Endothelial cell (in vitro differentiated cells): ENCODE results near the gene HMBS. TPM values are rescaled to one million over a fixed set of nuclear protein-coding genes. Genes with fewer than 3 reads are reported as not detected.

Experiments
- DNase-seq: peaks from one replicate; pipeline ENCODE4 v3.0.0; 2021; ENCODE audit warnings: low spot score
- H3K27ac Mint-ChIP-seq: one replicate; pipeline ENCODE4 v1.8.0; 2021; ENCODE audit warnings: mixed read lengths, inconsistent platforms; ENCODE audit not compliant: unreplicated experiment
- H3K27me3 Mint-ChIP-seq: one replicate; pipeline ENCODE4 v1.8.0; 2021; ENCODE audit warnings: mild to moderate bottlenecking, moderate library complexity, mixed read lengths, inconsistent platforms; ENCODE audit not compliant: unreplicated experiment
- H3K36me3 Mint-ChIP-seq: one replicate; pipeline ENCODE4 v1.8.0; 2021; ENCODE audit warnings: mild to moderate bottlenecking, low read depth, mixed read lengths, inconsistent platforms; ENCODE audit not compliant: unreplicated experiment
- H3K4me1 Mint-ChIP-seq: one replicate; pipeline ENCODE4 v1.8.0; 2021; ENCODE audit warnings: mild to moderate bottlenecking, mixed read lengths, inconsistent platforms; ENCODE audit not compliant: unreplicated experiment
- H3K4me3 Mint-ChIP-seq: one replicate; pipeline ENCODE4 v1.8.0; 2021; ENCODE audit warnings: mild to moderate bottlenecking, mixed read lengths, inconsistent platforms; ENCODE audit not compliant: unreplicated experiment
- H3K9me3 Mint-ChIP-seq: one replicate; pipeline ENCODE4 v1.8.0; 2021; ENCODE audit warnings: mixed read lengths, inconsistent platforms; ENCODE audit not compliant: unreplicated experiment
- total RNA-seq: library from RNA; stranded (reverse); fragmentation: NEBNext Ultra II Directional; extraction: Animal tissue kit (Norgen Biotek cat#: 25700); gene quantifications from one replicate; pipeline ENCODE4 v1.2.1, GENCODE V29; 2021; ENCODE audit not compliant: unreplicated experiment
- TF ChIP-seq, protein P1 (sequence below): fragments of 200-600 bp; sonication (generic); IDR thresholded peaks from one replicate; pipeline ENCODE4 v1.5.0; 2021; ENCODE audit warnings: antibody characterized with exemption; ENCODE audit not compliant: unreplicated experiment

The HMBS gene
- total RNA-seq, 1 donor from 2014 or later, result 13.6 TPM

DNA sequence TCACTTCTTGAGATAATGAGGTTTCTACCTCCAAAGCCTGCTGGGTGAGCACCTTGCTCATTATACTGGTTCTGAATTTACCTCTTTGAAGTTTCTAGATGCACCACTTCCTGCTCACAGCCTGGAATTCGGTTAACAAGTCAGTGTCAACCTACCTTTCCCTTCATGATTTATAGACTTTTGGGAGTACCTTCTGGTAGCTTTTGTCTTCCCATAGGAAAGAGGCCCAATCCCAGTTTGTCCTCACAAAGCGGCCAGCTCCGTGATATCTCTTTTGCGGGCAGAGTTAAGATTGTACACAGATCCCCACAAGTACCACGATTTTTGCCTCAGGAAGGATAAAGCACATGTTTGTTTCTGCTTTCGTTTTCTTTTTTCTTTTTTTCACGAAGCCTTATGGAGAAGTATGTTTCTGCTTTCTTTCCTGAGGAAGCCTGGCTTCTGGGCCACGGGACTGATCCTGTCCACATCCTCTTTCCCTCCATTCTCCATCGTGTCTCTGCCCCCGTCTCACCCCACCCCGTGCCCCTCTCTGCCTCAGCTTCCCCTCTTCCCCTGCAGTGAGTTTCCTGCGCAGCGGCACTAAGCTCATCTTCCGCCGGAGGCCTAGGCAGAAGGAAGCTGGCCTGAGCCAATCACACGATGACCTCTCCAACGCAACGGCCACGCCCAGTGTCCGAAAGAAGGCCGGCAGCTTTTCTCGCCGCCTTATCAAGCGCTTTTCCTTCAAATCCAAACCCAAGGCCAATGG is 31.0 kb downstream of the HMBS start:
- Mint-ChIP-seq H3K36me3 (peaks cover 24% of the 10 kb centered on the region), H3K4me1 (peaks cover 27% of the 10 kb centered on the region), H3K4me3 (peak overlapping the region; percentile 8), H3K27me3 (peaks cover 14% of the 10 kb centered on the region), H3K9me3 (no peaks in the 10 kb centered on the region), H3K27ac (peak overlapping the region; percentile 13)
- DNase-seq, result no peak
- TF ChIP-seq, protein P1, sequence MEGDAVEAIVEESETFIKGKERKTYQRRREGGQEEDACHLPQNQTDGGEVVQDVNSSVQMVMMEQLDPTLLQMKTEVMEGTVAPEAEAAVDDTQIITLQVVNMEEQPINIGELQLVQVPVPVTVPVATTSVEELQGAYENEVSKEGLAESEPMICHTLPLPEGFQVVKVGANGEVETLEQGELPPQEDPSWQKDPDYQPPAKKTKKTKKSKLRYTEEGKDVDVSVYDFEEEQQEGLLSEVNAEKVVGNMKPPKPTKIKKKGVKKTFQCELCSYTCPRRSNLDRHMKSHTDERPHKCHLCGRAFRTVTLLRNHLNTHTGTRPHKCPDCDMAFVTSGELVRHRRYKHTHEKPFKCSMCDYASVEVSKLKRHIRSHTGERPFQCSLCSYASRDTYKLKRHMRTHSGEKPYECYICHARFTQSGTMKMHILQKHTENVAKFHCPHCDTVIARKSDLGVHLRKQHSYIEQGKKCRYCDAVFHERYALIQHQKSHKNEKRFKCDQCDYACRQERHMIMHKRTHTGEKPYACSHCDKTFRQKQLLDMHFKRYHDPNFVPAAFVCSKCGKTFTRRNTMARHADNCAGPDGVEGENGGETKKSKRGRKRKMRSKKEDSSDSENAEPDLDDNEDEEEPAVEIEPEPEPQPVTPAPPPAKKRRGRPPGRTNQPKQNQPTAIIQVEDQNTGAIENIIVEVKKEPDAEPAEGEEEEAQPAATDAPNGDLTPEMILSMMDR, result no peak

DNA sequence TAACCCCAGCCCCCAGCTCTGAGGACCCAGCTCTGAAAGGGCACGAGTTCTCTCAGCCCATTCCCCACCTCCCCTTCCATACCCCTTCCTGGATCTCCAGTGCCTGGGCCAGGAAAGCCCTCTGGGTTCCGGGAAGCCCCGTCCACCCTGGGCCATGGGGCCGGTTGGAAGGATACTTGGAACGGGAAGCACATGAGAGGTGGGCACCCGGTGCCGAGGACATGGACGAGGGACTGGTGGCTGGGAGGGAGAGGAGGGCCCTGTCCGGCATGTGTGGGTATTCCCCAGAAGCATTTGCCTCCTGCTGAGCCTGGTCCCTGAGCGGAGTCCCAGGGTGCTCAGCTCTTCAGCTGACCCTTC is 31.5 kb downstream of the HMBS start:
- TF ChIP-seq, protein P1, result no peak
- Mint-ChIP-seq H3K27me3 (peaks cover 12% of the 10 kb centered on the region), H3K4me3 (no peak overlapping the region), H3K36me3 (peaks cover 23% of the 10 kb centered on the region), H3K4me1 (peaks cover 28% of the 10 kb centered on the region), H3K27ac (peak overlapping the region; percentile 13), H3K9me3 (no peaks in the 10 kb centered on the region)
- DNase-seq, result no peak

DNA sequence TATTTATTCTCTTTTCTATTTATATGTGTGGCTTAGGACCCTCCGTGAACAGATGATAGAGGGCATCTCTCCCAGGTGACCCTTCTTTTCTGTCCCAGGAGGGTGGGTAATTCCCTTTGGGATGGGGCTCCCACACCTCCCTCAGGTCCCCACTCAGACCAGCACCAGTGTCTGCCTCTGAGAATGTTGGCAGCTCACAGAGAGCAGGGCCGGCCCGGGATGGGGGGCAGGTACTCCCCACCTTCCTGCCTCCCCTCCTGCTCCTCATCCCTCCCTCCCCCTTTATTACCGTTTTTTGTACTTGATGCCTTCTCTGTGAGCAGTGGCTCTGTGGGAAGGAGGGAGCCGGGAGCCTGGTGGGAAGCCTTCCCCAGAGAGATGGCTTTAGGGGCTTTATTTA is 31.9 kb downstream of the HMBS start:
- DNase-seq, result no peak
- H3K27me3 Mint-ChIP-seq, result peaks cover 12% of the 10 kb centered on the region
- peaks cover 19% of the 10 kb centered on the region for H3K36me3 Mint-ChIP-seq
- H3K4me3 Mint-ChIP-seq, result no peak overlapping the region
- peak overlapping the region; percentile 42 for H3K27ac Mint-ChIP-seq
- no peaks in the 10 kb centered on the region for H3K9me3 Mint-ChIP-seq
- TF ChIP-seq, protein P1, result no peak
- peaks cover 28% of the 10 kb centered on the region for H3K4me1 Mint-ChIP-seq

DNA sequence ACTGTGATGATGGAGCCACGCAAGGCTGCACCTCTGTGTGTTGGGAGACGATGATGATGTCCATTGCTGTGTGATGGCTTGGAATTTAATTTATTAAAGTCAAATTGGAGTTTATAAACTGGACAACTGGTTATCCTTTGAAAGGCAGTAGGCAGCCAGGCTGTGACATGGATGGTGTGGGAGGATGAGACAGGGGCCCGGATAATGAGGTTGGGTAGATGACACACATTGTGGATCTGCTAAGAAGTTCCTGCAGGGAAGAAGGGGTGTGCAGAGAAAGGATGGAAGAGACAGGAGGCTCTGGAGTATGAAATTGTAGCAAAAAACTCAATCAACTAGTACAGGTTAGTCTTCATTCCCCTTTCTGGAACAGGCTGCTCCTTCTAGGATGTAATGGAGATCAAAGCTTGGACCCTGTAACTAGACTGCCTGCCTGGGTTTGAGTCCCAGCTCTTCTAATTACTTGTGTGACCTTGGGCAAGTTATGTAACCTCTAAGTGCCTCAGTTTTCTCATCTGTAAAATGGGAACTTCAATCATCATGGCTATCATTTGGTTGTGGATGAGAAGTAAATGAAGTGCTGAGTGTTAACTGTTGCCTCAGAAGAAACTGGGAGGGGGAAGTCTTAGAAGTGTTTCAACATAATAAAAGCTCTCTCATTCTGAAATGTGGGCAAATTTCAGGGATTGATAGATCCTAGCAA is 32.5 kb downstream of the HMBS start:
- Mint-ChIP-seq H3K27ac (peak overlapping the region; percentile 9), H3K36me3 (peaks cover 15% of the 10 kb centered on the region), H3K27me3 (peaks cover 10% of the 10 kb centered on the region), H3K4me1 (peaks cover 31% of the 10 kb centered on the region), H3K4me3 (peak overlapping the region; percentile 7), H3K9me3 (no peaks in the 10 kb centered on the region)
- DNase-seq, result no peak
- TF ChIP-seq, protein P1, result no peak

DNA sequence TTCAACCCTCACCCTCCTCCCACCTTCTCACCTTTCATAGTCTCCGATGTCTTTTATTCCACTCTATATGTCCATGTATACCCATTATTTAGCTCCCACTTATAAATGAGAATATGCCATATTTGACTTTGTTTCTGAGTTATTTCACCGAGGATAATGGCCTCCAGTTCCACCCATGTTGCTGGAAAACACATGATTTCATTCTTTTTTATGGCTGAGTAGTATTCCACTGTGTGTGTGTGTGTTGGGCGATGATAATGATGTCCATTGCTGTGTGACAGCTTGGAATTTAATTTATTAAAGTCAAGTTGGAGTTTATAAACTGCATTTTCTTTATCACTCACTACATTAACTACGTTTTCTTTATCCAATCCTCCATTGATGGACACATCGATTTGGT is 33.5 kb downstream of the HMBS start:
- H3K27me3 Mint-ChIP-seq, result peaks cover 10% of the 10 kb centered on the region
- H3K9me3 Mint-ChIP-seq, result no peaks in the 10 kb centered on the region
- H3K27ac Mint-ChIP-seq, result no peak overlapping the region
- H3K4me1 Mint-ChIP-seq, result peaks cover 34% of the 10 kb centered on the region
- peaks cover 12% of the 10 kb centered on the region for H3K36me3 Mint-ChIP-seq
- no peak overlapping the region for H3K4me3 Mint-ChIP-seq
- TF ChIP-seq, protein P1, result no peak
- no peak for DNase-seq
